Uterus (tissue), 2 donors: ENCODE results near the gene SIX5.

Experiments
- CTCF ChIP-seq, 4 experiments: fragments of 200-600 bp in 2 of 4; fragments of 450-650 bp in 2 of 4; sonication (generic) in 2 of 4; IDR thresholded peaks; one replicate each; pipeline ENCODE4 v1.5.1; 2016 to 2019; ENCODE audit warnings: antibody characterized with exemption in 4 of 4, mild to moderate bottlenecking in 2 of 4, moderate library complexity in 1 of 4
- POLR2A ChIP-seq, 2 donors: fragments of 450-650 bp; IDR thresholded peaks; one replicate each; pipeline ENCODE4 v1.6.1; 2016; ENCODE audit warnings: antibody characterized with exemption in 2 of 2, mild to moderate bottlenecking in 1 of 2, moderate library complexity in 1 of 2

GRCh38 chr19:45814166-45814780 is 45.2 kb upstream of the SIX5 start:
- TF ChIP-seq CTCF (IDR thresholded peaks at IDR 0.05) (no peak), POLR2A (IDR thresholded peaks at IDR 0.05) (no peak)
